HCT116 (cell line): ENCODE results near the gene VANGL1. TPM values are rescaled to one million over a fixed set of nuclear protein-coding genes. Genes with fewer than 3 reads are reported as not detected.

Experiments used
- ATAC-seq: fragments of 200-7000 bp; cut with Tn5 transposase; 2 replicates; pipeline ENCODE4 v1.9.1; 2020; ENCODE audit warnings: mild to moderate bottlenecking, moderate library complexity
- BruUV-seq: library from RNA; stranded (reverse); fragments of 400-500 nt; replicated peaks from 2 replicates; lab custom pipeline; 2021; lab: Mats Ljungman, UMichigan
- CTCF ChIA-PET: fragments of 300-600 bp; sonication (Branson Sonifier 250); formaldehyde crosslinking; loops from one replicate; lab custom pipeline; 2021; ENCODE audit warnings: antibody characterized with exemption; lab: Charles Lee
- POLR2A ChIA-PET: fragments of 300-600, 350-600 bp; sonication (Branson Sonifier 250); formaldehyde crosslinking; loops from one replicate; lab custom pipeline; 2021; ENCODE audit warnings: antibody characterized with exemption; lab: Charles Lee
- RAD21 ChIA-PET, 2 experiments: fragments of 300-600 bp; sonication (Branson Sonifier 250); formaldehyde crosslinking; loops; one replicate each; lab custom pipeline; 2023; ENCODE audit warnings: low total read pairs in 2 of 2; ENCODE audit not compliant: uncharacterized antibody in 2 of 2, unreplicated experiment in 2 of 2, low non-redundant PET in 1 of 2; lab: Charles Lee
- DNase-seq: peaks from one replicate; pipeline ENCODE4 v3.0.0-alpha.2; 2010; ENCODE audit warnings: low read depth, low spot score
- H2AFZ ChIP-seq: fragments of 200-600 bp; shearing (Covaris generic), sonication (generic); 2 replicates; pipeline ENCODE4 v1.6.1; 2017; ENCODE audit warnings: low read depth, mixed run types, mixed read lengths, antibody characterized with exemption, low read length; ENCODE audit not compliant: poor library complexity, severe bottlenecking
- H3K27ac ChIP-seq: 2 replicates; pipeline ENCODE4 v1.5.1; 2012; ENCODE audit warnings: low read depth, low read length
- H3K27me3 ChIP-seq: fragments of 200-600 bp; sonication (generic); 2 replicates; pipeline ENCODE4 v1.6.1; 2016; ENCODE audit warnings: mixed run types, low read length, mixed read lengths; ENCODE audit not compliant: insufficient read depth
- H3K36me3 ChIP-seq, 2 experiments: fragments of 200-500 bp in 1 of 2; fragments of 200-600 bp in 1 of 2; sonication (Bioruptor generic) in 1 of 2; sonication (generic) in 1 of 2; 2 replicates each; pipeline versions ENCODE4 v1.5.1 to v1.6.1; 2014 to 2016; ENCODE audit warnings: low read length in 2 of 2, inconsistent platforms in 1 of 2, mixed read lengths in 1 of 2, mixed run types in 1 of 2; ENCODE audit not compliant: insufficient read depth in 2 of 2, control insufficient read depth in 1 of 2
- H3K4me1 ChIP-seq, 2 experiments: fragments of 200-600 bp in 1 of 2; sonication (generic) in 1 of 2; 2 replicates each; pipeline versions ENCODE4 v1.5.1 to v1.6.1; 2012 to 2017; ENCODE audit warnings: low read length in 2 of 2, inconsistent platforms in 1 of 2, mild to moderate bottlenecking in 1 of 2, mixed read lengths in 1 of 2, mixed run types in 1 of 2, moderate library complexity in 1 of 2; ENCODE audit not compliant: insufficient read depth in 2 of 2, control insufficient read depth in 1 of 2
- H3K4me2 ChIP-seq: fragments of 200-600 bp; sonication (generic); 2 replicates; pipeline ENCODE4 v1.6.1; 2017; ENCODE audit warnings: mixed run types, low read length, mixed read lengths
- H3K4me3 ChIP-seq, 2 experiments: fragments of 200-600 bp in 1 of 2; sonication (generic) in 1 of 2; replicated peaks in 1 of 2; 2 replicates each; pipeline ENCODE4 v1.5.1; 2011 to 2016; ENCODE audit warnings: low read length in 2 of 2, control low read depth in 1 of 2, low read depth in 1 of 2, mild to moderate bottlenecking in 1 of 2, mixed read lengths in 1 of 2, mixed run types in 1 of 2
- H3K79me2 ChIP-seq: fragments of 200-600 bp; sonication (generic); 2 replicates; pipeline ENCODE4 v1.6.1; 2017; ENCODE audit warnings: mild to moderate bottlenecking, mixed run types, low read length, moderate library complexity, mixed read lengths; ENCODE audit not compliant: insufficient read depth
- H3K9ac ChIP-seq: fragments of 200-600 bp; sonication (generic); 2 replicates; pipeline ENCODE4 v1.6.1; 2016; ENCODE audit warnings: low read length, mixed read lengths
- H3K9me2 ChIP-seq: fragments of 200-600 bp; sonication (generic), shearing (Covaris generic); 2 replicates; pipeline ENCODE4 v1.6.1; 2017; ENCODE audit warnings: mixed run types, mild to moderate bottlenecking, moderate library complexity; ENCODE audit not compliant: insufficient read depth
- H3K9me3 ChIP-seq, 2 experiments: fragments of 200-500 bp in 1 of 2; fragments of 200-600 bp in 1 of 2; sonication (Bioruptor generic) in 1 of 2; sonication (generic) in 1 of 2; 2 replicates each; pipeline ENCODE4 v1.6.1; 2014 to 2017; ENCODE audit warnings: low read length in 2 of 2, mixed read lengths in 2 of 2, inconsistent platforms in 1 of 2, low read depth in 1 of 2, mild to moderate bottlenecking in 1 of 2, mixed run types in 1 of 2, moderate library complexity in 1 of 2; ENCODE audit not compliant: control insufficient read depth in 1 of 2, insufficient read depth in 1 of 2
- H4K20me1 ChIP-seq: fragments of 200-600 bp; sonication (generic), shearing (Covaris generic); 2 replicates; pipeline ENCODE4 v1.6.1; 2017; ENCODE audit warnings: mixed run types, mild to moderate bottlenecking, moderate library complexity; ENCODE audit not compliant: insufficient read depth
- CTCF ChIP-seq, 3 experiments: fragments of 200-600 bp in 1 of 3; sonication (generic) in 1 of 3; IDR thresholded peaks in 2 of 3; conservative IDR thresholded peaks in 1 of 3; 2 replicates each; pipeline ENCODE4 v1.5.1; 2012 to 2017; ENCODE audit warnings: low read depth in 2 of 3, low read length in 2 of 3, antibody characterized with exemption in 1 of 3, borderline replicate concordance in 1 of 3, control low read depth in 1 of 3, mild to moderate bottlenecking in 1 of 3, mixed read lengths in 1 of 3, mixed run types in 1 of 3, moderate library complexity in 1 of 3; ENCODE audit not compliant: insufficient read depth in 1 of 3
- EGR1 ChIP-seq: IDR thresholded peaks from 2 replicates; pipeline ENCODE4 v1.6.1; 2012; ENCODE audit warnings: low read depth
- EZH2phosphoT487 ChIP-seq: fragments of 200-600 bp; IDR thresholded peaks from 2 replicates; pipeline ENCODE4 v1.6.1; 2018; ENCODE audit warnings: antibody characterized with exemption, borderline replicate concordance
- POLR2A ChIP-seq: IDR thresholded peaks from 2 replicates; pipeline ENCODE4 v1.7.0; 2011; ENCODE audit warnings: borderline replicate concordance; ENCODE audit not compliant: insufficient read depth, insufficient read length; ENCODE audit errors: extremely low read depth
- POLR2AphosphoS5 ChIP-seq: IDR thresholded peaks from 2 replicates; pipeline ENCODE4 v1.6.1; 2011; ENCODE audit warnings: mild to moderate bottlenecking, low read depth, low read length, moderate library complexity
- RAD21 ChIP-seq: IDR thresholded peaks from 2 replicates; pipeline ENCODE4 v1.6.1; 2012; ENCODE audit warnings: low read depth, mild to moderate bottlenecking
- REST ChIP-seq: IDR thresholded peaks from 2 replicates; pipeline ENCODE4 v1.6.1; 2012; ENCODE audit warnings: low read depth
- SIN3A ChIP-seq: IDR thresholded peaks from 2 replicates; pipeline ENCODE4 v1.6.1; 2012; ENCODE audit warnings: low read depth
- SP1 ChIP-seq: IDR thresholded peaks from 2 replicates; pipeline ENCODE4 v1.6.1; 2012; ENCODE audit warnings: low read depth
- YY1 ChIP-seq: IDR thresholded peaks from 2 replicates; pipeline ENCODE4 v1.6.1; 2011; ENCODE audit warnings: low read length, low read depth, moderate library complexity, mild to moderate bottlenecking; ENCODE audit not compliant: insufficient replicate concordance; ENCODE audit errors: extremely low read depth
- intact Hi-C: fragments of 100-400 bp; cut with micrococcal nuclease; formaldehyde crosslinking; loops from 2 replicates; pipeline ENCODE4 v1.10.0; 2022
- total RNA-seq: library from RNA; stranded (reverse); gene quantifications from one replicate; pipeline ENCODE4 v1.2.1, GENCODE V29; 2021; ENCODE audit not compliant: unreplicated experiment

The VANGL1 gene
- total RNA-seq, 1 experiment from 2014 or later = 23.5 TPM

GRCh38 chr1:115643666-115644065 lies 1.9 kb downstream of the VANGL1 start:
- no peaks in the 10 kb centered on the region for H3K9me3 ChIP-seq
- no TSS peak for BruUV-seq
- H3K79me2 ChIP-seq = peaks cover 67% of the 10 kb centered on the region
- no peaks in the 10 kb centered on the region for H3K27me3 ChIP-seq
- ChIA-PET RAD21 (no interaction called here), POLR2A (no interaction called here), CTCF (interaction anchor here (1.3 kb wide), 1 partner anchor 63 kb away, joined by 5 read pairs; no protein-coding TSS in a partner anchor)
- DNase-seq = no peak
- no peaks in the 10 kb centered on the region for H4K20me1 ChIP-seq
- H3K9me2 ChIP-seq = no peaks in the 10 kb centered on the region
- no peak for ATAC-seq
- no peaks in the 10 kb centered on the region for H3K36me3 ChIP-seq
- H3K9ac ChIP-seq = peak overlapping the region; percentile 92; the same call in 1 of the 2 replicates
- H3K27ac ChIP-seq = no peak overlapping the region
- H3K4me1 ChIP-seq = peaks cover 13 to 38% of the 10 kb centered on the region in 2 experiments; a peak in 3 of 4 replicates
- H2AFZ ChIP-seq = no peak overlapping the region
- intact Hi-C loops = loop anchor here (2.0 kb wide), 1 partner anchor 63 kb away; no protein-coding TSS in a partner anchor
- peak overlapping the region; percentile 95 for H3K4me2 ChIP-seq
- TF ChIP-seq YY1 (no peak), POLR2AphosphoS5 (no peak), EGR1 (no peak), RAD21 (no peak), SIN3A (no peak), EZH2phosphoT487 (no peak), CTCF (IDR thresholded peaks at IDR 0.05 in 2 of 3, conservative IDR thresholded peaks at IDR 0.05 in 1 of 3; ENCODE audit: borderline replicate concordance in 1 of 3, insufficient read depth in 1 of 3, low read depth in 2 of 3, low read length in 2 of 3) (no peak), POLR2A (no peak), SP1 (no peak), REST (no peak)
- H3K4me3 ChIP-seq = peak overlapping the region in 1 of 2 experiments; percentile 96; a peak in 3 of 4 replicates
